Medulla oblongata (tissue), 1 donor: ENCODE measurements around the gene SNCAIP.
"Not testable (repeated sequence)": the region's sequence is repeated elsewhere in the genome, so short reads cannot be mapped to it uniquely, and the experiment has no call there.

ENCODE experiments used
- DNase-seq: peaks from one replicate; pipeline ENCODE4 v3.0.0-alpha.2; 2015; ENCODE audit errors: extremely low spot score

Gene SNCAIP

GRCh38 chr5:122358372-122358979 is 46.4 kb downstream of the SNCAIP start:
- no peak for DNase-seq

DNA sequence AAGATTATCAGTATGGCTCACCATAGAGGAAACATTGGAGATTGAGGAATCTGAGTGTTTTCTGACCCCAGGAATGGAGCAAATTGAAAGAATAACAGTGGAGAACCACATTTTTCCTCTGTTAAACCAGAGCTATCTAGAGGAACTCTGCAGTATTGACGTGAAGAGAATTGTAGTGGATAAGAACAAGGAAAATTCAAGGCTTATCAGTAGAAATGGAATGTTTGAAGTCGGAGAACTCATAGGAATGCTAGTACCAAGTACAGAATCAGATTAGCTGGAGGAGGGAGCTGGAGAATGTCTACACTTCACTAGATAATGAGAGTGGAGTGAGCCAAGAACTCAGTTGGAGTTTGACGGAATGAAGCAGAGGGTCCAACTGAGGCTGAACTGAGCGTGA is 50.3 kb downstream of the SNCAIP start:
- DNase-seq: no peak

- DNase-seq: no peak
Observed at GRCh38 chr5:122363623-122364022, 51.6 kb downstream of the SNCAIP start.

- no peak for DNase-seq
Observed at GRCh38 chr5:122366501-122366900, 54.5 kb downstream of the SNCAIP start.

GRCh38 chr5:122367456-122367855 is 55.4 kb downstream of the SNCAIP start:
- peak; percentile 54 for DNase-seq

DNA sequence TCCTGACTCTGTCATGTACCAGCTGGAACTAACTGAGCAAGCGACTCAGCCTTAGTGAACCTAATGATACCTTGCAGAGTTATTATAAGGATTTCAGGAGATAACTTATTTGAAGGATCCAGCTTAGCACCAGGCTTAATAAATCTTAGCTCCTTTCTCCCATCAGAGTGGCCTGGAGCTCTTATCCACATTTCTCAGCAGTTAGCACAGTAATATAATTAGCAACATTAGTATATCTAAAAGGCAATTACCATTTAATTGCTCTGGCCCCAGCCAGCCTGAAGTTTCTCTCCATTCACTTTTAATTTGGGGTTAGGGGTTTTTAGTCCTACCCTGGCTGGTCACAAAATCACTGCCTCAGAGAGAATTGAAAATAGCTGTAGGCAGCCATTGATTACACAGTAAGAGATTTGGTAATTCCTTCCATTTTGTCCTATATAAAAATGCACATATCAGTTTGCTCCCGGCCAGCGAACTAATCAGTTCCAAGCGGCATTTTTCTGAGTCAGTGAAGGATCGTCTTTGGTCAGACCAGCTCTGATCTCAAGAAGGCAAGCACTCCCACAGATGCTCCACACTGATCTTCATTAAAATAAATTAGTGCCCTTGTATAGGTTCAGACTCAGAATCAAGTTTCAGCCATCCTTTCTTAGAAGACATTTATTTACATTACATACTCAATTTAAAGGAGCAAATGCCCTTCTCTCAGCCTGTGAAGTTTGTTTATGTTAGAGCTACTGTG is 56.6 kb downstream of the SNCAIP start:
- no peak for DNase-seq

DNA sequence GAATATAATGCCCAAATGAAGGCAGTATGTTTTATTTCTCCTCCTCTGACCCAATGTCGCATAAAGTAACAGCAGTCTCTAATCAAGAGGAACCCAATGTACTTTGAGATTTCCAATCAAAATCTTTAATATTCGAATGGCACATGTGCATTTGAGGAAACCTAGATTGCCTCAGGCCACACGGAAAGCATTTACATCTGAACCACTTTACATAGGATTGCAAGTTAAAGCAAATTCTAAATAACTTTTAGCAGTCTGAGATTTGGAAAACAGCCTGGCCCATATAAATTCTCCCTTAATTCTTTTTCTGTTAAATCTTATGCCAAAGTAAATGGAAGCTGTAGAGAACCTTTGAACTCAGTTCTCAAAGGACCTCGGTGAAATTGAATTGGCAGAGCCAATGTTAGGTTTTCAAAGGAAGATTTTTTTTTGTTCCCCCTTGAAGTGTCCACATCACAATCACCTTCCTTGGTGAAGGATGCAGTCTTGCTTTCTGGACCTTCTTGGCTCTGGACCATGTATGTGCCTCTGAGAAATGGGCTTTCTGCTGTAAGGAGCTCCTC is 57.3 kb downstream of the SNCAIP start:
- no peak for DNase-seq

- no peak for DNase-seq
Observed at GRCh38 chr5:122371511-122372151, 59.6 kb downstream of the SNCAIP start.

DNA sequence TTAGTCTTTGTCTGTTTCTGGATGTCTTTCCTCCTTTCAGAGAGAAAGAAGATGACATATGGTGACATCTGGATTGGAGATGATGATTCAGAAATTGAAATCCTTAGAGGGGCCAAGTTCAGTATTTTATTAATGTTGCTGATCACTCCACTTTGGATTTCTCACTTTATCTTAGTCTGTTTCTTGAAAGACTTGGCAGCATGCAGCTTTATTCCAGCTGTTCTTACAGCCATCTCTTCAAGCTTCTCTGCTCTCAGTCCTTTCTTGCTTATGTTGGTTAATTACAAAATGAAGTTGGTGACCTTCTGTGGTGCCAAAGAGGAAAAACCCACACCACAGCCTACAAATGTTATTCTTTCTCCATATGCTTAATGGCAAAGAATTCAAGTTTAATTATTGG is 62.1 kb downstream of the SNCAIP start:
- DNase-seq: no peak

- no peak for DNase-seq
Observed at GRCh38 chr5:122375801-122376200, 63.8 kb downstream of the SNCAIP start.

- no peak for DNase-seq
Observed at GRCh38 chr5:122376250-122376649, 64.2 kb downstream of the SNCAIP start.

DNA sequence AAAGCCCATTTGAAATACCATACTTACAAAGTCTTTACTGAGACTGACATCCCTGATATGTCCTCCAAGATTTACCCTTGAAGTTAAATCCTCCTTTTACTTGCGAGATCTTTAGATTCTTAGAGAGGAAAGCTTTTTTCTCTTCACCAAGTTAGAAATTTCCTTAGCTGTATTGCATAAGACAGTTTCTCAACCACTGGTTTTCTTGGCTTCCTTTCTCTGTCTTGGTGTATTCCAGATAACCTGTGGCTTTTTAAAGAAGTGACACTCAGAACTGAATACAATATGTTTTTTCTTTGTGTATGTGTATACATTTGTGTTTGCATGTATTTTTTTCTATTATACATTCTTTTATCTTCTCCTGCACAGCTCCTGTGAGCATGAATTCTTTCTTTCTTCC is 65.0 kb downstream of the SNCAIP start:
- DNase-seq: no peak

GRCh38 chr5:122382938-122383337 is 70.9 kb downstream of the SNCAIP start:
- not testable (repeated sequence) for DNase-seq

DNA sequence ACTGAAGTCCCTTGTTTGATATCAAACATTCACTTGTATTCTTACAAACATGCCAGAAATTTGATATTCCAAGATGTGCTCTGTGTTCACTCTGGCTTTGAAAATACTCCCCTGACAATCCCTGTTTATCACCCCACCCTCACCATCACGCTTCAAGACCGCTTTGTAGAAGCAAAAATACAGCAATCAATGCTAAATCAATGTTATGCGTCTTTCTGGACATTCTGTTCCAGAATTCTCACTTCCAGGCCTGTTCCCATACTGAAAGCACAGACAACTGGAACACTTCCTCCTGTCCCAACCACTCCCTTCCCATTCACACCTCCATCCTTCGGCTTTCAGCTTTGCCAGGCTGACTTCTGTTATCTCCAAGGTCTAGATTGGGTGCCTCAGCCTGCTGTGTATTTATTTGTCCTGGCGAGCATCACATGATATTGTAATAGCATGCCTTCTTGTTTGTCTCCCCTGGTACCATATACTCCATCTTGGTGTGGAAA is 72.8 kb downstream of the SNCAIP start:
- DNase-seq: no peak

GRCh38 chr5:122385286-122385685 is 73.2 kb downstream of the SNCAIP start:
- peak; percentile 40 for DNase-seq

GRCh38 chr5:122385808-122386207 is 73.8 kb downstream of the SNCAIP start:
- no peak for DNase-seq

- DNase-seq: no peak
Observed at GRCh38 chr5:122390154-122390553, 78.1 kb downstream of the SNCAIP start.

DNA sequence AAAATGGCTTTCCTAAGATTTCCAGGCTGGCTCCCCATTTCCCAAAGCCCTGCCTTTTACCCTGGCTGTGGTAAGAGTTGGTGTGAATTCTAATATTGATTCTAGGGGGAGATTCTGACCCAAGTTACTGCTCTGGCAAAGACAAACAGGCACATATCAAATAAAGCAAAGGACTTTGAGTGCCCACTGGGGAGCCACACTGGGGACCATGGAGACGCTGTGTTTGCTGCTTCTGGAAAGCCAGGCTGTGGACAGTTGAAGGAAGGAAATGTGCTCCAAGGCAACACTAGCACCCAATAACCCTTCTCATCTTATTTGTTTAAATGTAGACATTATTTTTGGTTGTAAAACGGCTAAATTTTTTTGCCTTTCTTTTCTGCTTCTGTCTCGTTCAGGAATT is 78.7 kb downstream of the SNCAIP start:
- peak; percentile 12 for DNase-seq

GRCh38 chr5:122391621-122392020 is 79.6 kb downstream of the SNCAIP start:
- no peak for DNase-seq

DNA sequence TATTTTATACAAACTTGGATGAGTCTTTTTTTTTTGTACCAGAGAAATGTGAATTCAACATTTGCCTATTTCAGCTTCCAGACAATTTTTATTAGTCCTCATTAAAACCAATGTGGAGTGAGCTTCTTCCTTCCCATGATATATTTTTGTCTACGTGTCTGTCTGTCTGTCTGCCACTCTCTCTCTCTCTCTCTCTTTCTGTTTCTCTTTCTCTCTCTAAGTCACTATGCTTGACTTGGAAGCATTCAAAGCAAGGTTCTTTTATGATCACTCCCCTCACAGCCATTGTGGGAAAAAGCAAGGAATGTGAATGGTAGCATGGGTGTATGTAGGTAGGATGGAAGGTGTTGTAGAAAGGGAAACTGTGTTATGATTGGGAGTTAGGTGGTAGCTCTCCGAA is 80.2 kb downstream of the SNCAIP start:
- no peak for DNase-seq

GRCh38 chr5:122392824-122393223 is 80.8 kb downstream of the SNCAIP start:
- DNase-seq: no peak

GRCh38 chr5:122394284-122394930 is 82.4 kb downstream of the SNCAIP start:
- DNase-seq: no peak
